ENCODE measurements around the gene NDEL1. TPM values are rescaled to one million over a fixed set of nuclear protein-coding genes. Genes with fewer than 3 reads are reported as not detected.

NDEL1 gene
- total RNA-seq, 1 experiment from 2014 or later = 39.2 TPM

DNA sequence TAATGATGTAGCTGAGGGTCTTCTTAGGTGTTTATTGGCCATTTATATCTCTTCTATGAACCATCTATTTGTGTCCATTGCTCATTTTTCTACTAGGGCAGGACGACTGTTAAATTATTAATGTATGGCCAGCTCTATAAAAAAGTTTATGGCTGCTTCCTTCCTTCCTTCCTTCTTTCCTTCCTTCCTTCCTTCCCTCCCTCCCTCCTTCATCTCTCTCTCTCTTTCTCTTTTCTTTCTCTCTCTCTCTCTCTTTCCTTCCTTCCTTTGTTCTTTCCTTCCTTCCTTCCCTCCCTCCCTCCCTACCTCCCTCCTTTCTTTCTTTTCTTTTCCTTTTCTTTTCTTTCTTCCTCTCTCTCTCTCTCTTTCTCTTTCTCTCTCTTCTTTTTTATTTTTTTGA lies 17.2 kb upstream of the NDEL1 start (continued):
- TF ChIP-seq SIN3A (IDR thresholded peaks at IDR 0.05; ENCODE audit: low read depth) = no peak
- TF ChIP-seq CEBPB (IDR thresholded peaks at IDR 0.05; ENCODE audit: low read depth) = no peak
- no peak for TF ChIP-seq ZNF274 (IDR thresholded peaks at IDR 0.05; ENCODE audit: low read depth, low read length)
- TF ChIP-seq TCF7L2 (IDR thresholded peaks at IDR 0.05; ENCODE audit: borderline replicate concordance, extremely low read depth, insufficient read depth, insufficient read length) = no peak
- TF ChIP-seq ELF1 (IDR thresholded peaks at IDR 0.05; ENCODE audit: borderline replicate concordance, low read depth) = no peak
- TF ChIP-seq FOSL1 (IDR thresholded peaks at IDR 0.05; ENCODE audit: low read depth) = no peak
- no peak for TF ChIP-seq CBX3 (IDR thresholded peaks at IDR 0.05; ENCODE audit: low read depth)
- no peak for TF ChIP-seq SP1 (IDR thresholded peaks at IDR 0.05; ENCODE audit: low read depth)
- no peak for TF ChIP-seq POLR2AphosphoS5 (IDR thresholded peaks at IDR 0.05; ENCODE audit: low read depth, low read length)

DNA sequence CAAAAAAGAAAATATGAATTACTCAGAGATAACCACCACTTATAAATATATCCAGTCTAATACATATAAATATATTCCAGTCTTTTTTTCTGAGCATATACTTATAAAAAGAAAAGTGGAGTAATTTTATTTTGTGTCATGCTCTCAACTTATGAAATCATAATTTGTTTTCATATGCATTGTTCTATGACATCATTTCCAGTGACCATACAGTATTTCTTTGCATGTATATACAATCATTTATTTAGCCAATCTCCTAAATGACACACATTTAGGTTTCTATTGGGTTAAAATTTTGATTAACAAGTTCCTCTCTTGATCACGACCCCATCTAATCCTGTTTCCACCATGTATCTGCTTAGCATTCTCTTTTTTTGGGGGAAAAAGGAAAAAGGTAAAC lies 16.4 kb upstream of the NDEL1 start:
- no peak overlapping the region for H3K4me2 ChIP-seq (ENCODE audit: low read length)
- H3K27ac ChIP-seq (ENCODE audit: low read depth, low read length) = no peak overlapping the region
- H3K36me3 ChIP-seq (ENCODE audit: control insufficient read depth in 1 of 2, insufficient read depth in 2 of 2, low read length in 2 of 2) = no peaks in the 10 kb centered on the region
- ChIA-PET RAD21 (ENCODE audit: low non-redundant PET in 1 of 2, low total read pairs in 2 of 2, uncharacterized antibody in 2 of 2, unreplicated experiment in 2 of 2) (no interaction called here), POLR2A (interaction anchor here (1.1 kb wide), 1 partner anchor 18 kb away, joined by 4 read pairs; no protein-coding TSS in a partner anchor), CTCF (interaction anchor here (1.7 to 2.7 kb wide), 2 partner anchors 9 to 35 kb away, joined by 4 to 17 read pairs; no protein-coding TSS in a partner anchor)
- peaks cover 6% of the 10 kb centered on the region; the same call in 1 of the 2 replicates for H3K27me3 ChIP-seq (ENCODE audit: insufficient read depth, low read length)
- intact Hi-C loops (cut with micrococcal nuclease) = no loop called here
- TF ChIP-seq JUND (IDR thresholded peaks at IDR 0.05) (no peak), TCF7L2 (IDR thresholded peaks at IDR 0.05; ENCODE audit: borderline replicate concordance, extremely low read depth, insufficient read depth, insufficient read length) (no peak)
- H3K79me2 ChIP-seq (ENCODE audit: insufficient read depth, low read length) = no peaks in the 10 kb centered on the region
- ATAC-seq (no peak), DNase-seq (ENCODE audit: low read depth, low spot score) (no peak)
- peaks cover 6 to 10% of the 10 kb centered on the region in 2 experiments for H3K4me1 ChIP-seq (ENCODE audit: control insufficient read depth in 1 of 2, insufficient read depth in 2 of 2, low read length in 2 of 2)
- BruUV-seq (replicated peaks) = no TSS peak
- H3K9me3 ChIP-seq (ENCODE audit: control insufficient read depth in 1 of 2, insufficient read depth in 1 of 2, low read depth in 1 of 2, low read length in 2 of 2) = no peaks in the 10 kb centered on the region
- no peak overlapping the region for H3K9ac ChIP-seq (ENCODE audit: low read length)
- no peaks in the 10 kb centered on the region for H4K20me1 ChIP-seq (ENCODE audit: insufficient read depth)
- no peaks in the 10 kb centered on the region for H3K9me2 ChIP-seq (ENCODE audit: insufficient read depth)
- H2AFZ ChIP-seq (ENCODE audit: low read depth, low read length, poor library complexity, severe bottlenecking) = no peak overlapping the region
- no peak overlapping the region for H3K4me3 ChIP-seq (replicated peaks in 1 of 2; ENCODE audit: low read depth in 1 of 2, low read length in 2 of 2)

Data from HCT116 (cell line).